Activated CD8-positive, alpha-beta T cell treated with anti-CD3 and anti-CD28 coated beads for 36 hours (primary cell): Measurements from ENCODE around the gene AUTS2. TPM values are rescaled to one million over a fixed set of nuclear protein-coding genes. Genes with fewer than 3 reads are reported as not detected.

Experiments
- ATAC-seq: fragments of 200-7000 bp; cut with Tn5 transposase; one replicate; pipeline ENCODE4 v1.10.0; 2021; ENCODE audit warnings: mild to moderate bottlenecking, moderate library complexity
- CTCF ChIA-PET: fragments of 350-600 bp; sonication (Branson Sonifier 250); formaldehyde crosslinking; loops from one replicate; lab custom pipeline; 2021; ENCODE audit warnings: antibody characterized with exemption; lab: Charles Lee
- POLR2A ChIA-PET: fragments of 350-600 bp; sonication (Branson Sonifier 250); formaldehyde crosslinking; loops from one replicate; lab custom pipeline; 2021; ENCODE audit warnings: antibody characterized with exemption; lab: Charles Lee
- DNase-seq: peaks from one replicate; pipeline ENCODE4 v3.0.0-alpha.2; 2020
- H3K27ac Mint-ChIP-seq: one replicate; pipeline ENCODE4 v1.8.0; 2021; ENCODE audit warnings: mild to moderate bottlenecking, mixed read lengths
- H3K27me3 Mint-ChIP-seq: one replicate; pipeline ENCODE4 v1.8.0; 2021; ENCODE audit warnings: mixed read lengths
- H3K36me3 Mint-ChIP-seq: one replicate; pipeline ENCODE4 v1.8.0; 2021; ENCODE audit warnings: low read depth, mixed read lengths
- H3K4me1 Mint-ChIP-seq: one replicate; pipeline ENCODE4 v1.8.0; 2021; ENCODE audit warnings: low read depth, mixed read lengths
- H3K4me3 Mint-ChIP-seq: one replicate; pipeline ENCODE4 v1.8.0; 2021; ENCODE audit warnings: mild to moderate bottlenecking, moderate library complexity, mixed read lengths
- H3K9me3 Mint-ChIP-seq: one replicate; pipeline ENCODE4 v1.8.0; 2021; ENCODE audit warnings: mixed read lengths
- CTCF ChIP-seq: fragments of 200-600 bp; IDR thresholded peaks from one replicate; pipeline ENCODE4 v1.8.0; 2022; ENCODE audit warnings: antibody characterized with exemption, mild to moderate bottlenecking
- intact Hi-C: fragments of 100-400 bp; cut with micrococcal nuclease; formaldehyde crosslinking; loops from one replicate; pipeline ENCODE4 v1.10.0; 2022
- total RNA-seq, 2 experiments: library from RNA; stranded (reverse); gene quantifications; one replicate each; pipeline ENCODE4 v1.2.3, GENCODE V29; 2021

AUTS2 gene
- total RNA-seq, 2 experiments from 2014 or later = 3.1 to 3.3 TPM

GRCh38 chr7:70733090-70733489 is 1134.8 kb downstream of the AUTS2 start:
- CTCF ChIA-PET = no interaction called here

GRCh38 chr7:70734411-70734810 is 1136.1 kb downstream of the AUTS2 start:
- ChIA-PET CTCF (no interaction called here), POLR2A (no interaction called here)
- no peak for TF ChIP-seq CTCF
- no peak for ATAC-seq
- intact Hi-C loops = no loop called here
- Mint-ChIP-seq H3K4me1 (peaks cover 18% of the 10 kb centered on the region), H3K9me3 (peaks cover 5% of the 10 kb centered on the region), H3K27me3 (no peaks in the 10 kb centered on the region), H3K36me3 (no peaks in the 10 kb centered on the region), H3K27ac (no peak overlapping the region), H3K4me3 (no peak overlapping the region)
- no peak for DNase-seq

More at GRCh38 chr7:70733090-70733489, 1134.8 kb downstream of the AUTS2 start:
- Mint-ChIP-seq H3K9me3 (peaks cover 5% of the 10 kb centered on the region), H3K27ac (no peak overlapping the region), H3K27me3 (no peaks in the 10 kb centered on the region), H3K4me3 (no peak overlapping the region), H3K36me3 (no peaks in the 10 kb centered on the region), H3K4me1 (peaks cover 16% of the 10 kb centered on the region)
- DNase-seq = no peak
- intact Hi-C loops = no loop called here
- POLR2A ChIA-PET = no interaction called here
- TF ChIP-seq CTCF = no peak
- ATAC-seq = no peak

GRCh38 chr7:70735313-70735712 is 1137.0 kb downstream of the AUTS2 start:
- no peak for ATAC-seq
- no peaks in the 10 kb centered on the region for H3K27me3 Mint-ChIP-seq
- CTCF ChIA-PET = no interaction called here
- H3K36me3 Mint-ChIP-seq = no peaks in the 10 kb centered on the region
- H3K9me3 Mint-ChIP-seq = peaks cover 4% of the 10 kb centered on the region
- TF ChIP-seq CTCF = no peak
- intact Hi-C loops = no loop called here
- no peak overlapping the region for H3K4me3 Mint-ChIP-seq
- POLR2A ChIA-PET = no interaction called here
- no peak overlapping the region for H3K27ac Mint-ChIP-seq
- peaks cover 18% of the 10 kb centered on the region for H3K4me1 Mint-ChIP-seq
- no peak for DNase-seq

- no peaks in the 10 kb centered on the region for H3K9me3 Mint-ChIP-seq
- ATAC-seq (no peak), DNase-seq (no peak)
- no peak for TF ChIP-seq CTCF
- no peaks in the 10 kb centered on the region for H3K27me3 Mint-ChIP-seq
- no peak overlapping the region for H3K4me3 Mint-ChIP-seq
- H3K36me3 Mint-ChIP-seq = no peaks in the 10 kb centered on the region
- no peak overlapping the region for H3K27ac Mint-ChIP-seq
- POLR2A ChIA-PET = no interaction called here
- H3K4me1 Mint-ChIP-seq = peaks cover 18% of the 10 kb centered on the region
- CTCF ChIA-PET = no interaction called here
- intact Hi-C loops = no loop called here
These were observed 1138.6 kb downstream of the AUTS2 start for GRCh38 chr7:70736715-70737460.

- CTCF ChIA-PET = no interaction called here
- H3K4me3 Mint-ChIP-seq = no peak overlapping the region
- H3K4me1 Mint-ChIP-seq = peaks cover 18% of the 10 kb centered on the region
These were observed 1140.0 kb downstream of the AUTS2 start for GRCh38 chr7:70738151-70738885.

More at GRCh38 chr7:70738151-70738885, 1140.0 kb downstream of the AUTS2 start:
- TF ChIP-seq CTCF = no peak
- no peak overlapping the region for H3K27ac Mint-ChIP-seq
- no peaks in the 10 kb centered on the region for H3K27me3 Mint-ChIP-seq
- ATAC-seq (no peak), DNase-seq (no peak)
- H3K9me3 Mint-ChIP-seq = no peaks in the 10 kb centered on the region
- no peaks in the 10 kb centered on the region for H3K36me3 Mint-ChIP-seq
- intact Hi-C loops = no loop called here
- POLR2A ChIA-PET = no interaction called here
